Activated T-cell treated with anti-CD3 and anti-CD28 coated beads, Interleukin-2, amount 50 U/mL, for 24 hours (primary cell): ENCODE results near the gene MZB1.
"Not testable (repeated sequence)": the region's sequence is repeated elsewhere in the genome, so short reads cannot be mapped to it uniquely, and the experiment has no call there.

ENCODE experiments used
- DNase-seq: peaks from one replicate; pipeline ENCODE4 v3.0.0-alpha.2; 2020
- H3K27ac Mint-ChIP-seq: 2 replicates; pipeline ENCODE4 v1.8.0; 2020; ENCODE audit warnings: mild to moderate bottlenecking, mixed read lengths
- H3K27me3 Mint-ChIP-seq: 2 replicates; pipeline ENCODE4 v1.8.0; 2020; ENCODE audit warnings: mixed read lengths
- H3K36me3 Mint-ChIP-seq: 2 replicates; pipeline ENCODE4 v1.8.0; 2020; ENCODE audit warnings: low read depth, mixed read lengths
- H3K4me1 Mint-ChIP-seq: 2 replicates; pipeline ENCODE4 v1.8.0; 2020; ENCODE audit warnings: low read depth, mixed read lengths
- H3K4me3 Mint-ChIP-seq: 2 replicates; pipeline ENCODE4 v1.8.0; 2020; ENCODE audit warnings: mild to moderate bottlenecking, moderate library complexity, mixed read lengths
- H3K9me3 Mint-ChIP-seq: 2 replicates; pipeline ENCODE4 v1.8.0; 2020; ENCODE audit warnings: mixed read lengths

MZB1 gene

DNA sequence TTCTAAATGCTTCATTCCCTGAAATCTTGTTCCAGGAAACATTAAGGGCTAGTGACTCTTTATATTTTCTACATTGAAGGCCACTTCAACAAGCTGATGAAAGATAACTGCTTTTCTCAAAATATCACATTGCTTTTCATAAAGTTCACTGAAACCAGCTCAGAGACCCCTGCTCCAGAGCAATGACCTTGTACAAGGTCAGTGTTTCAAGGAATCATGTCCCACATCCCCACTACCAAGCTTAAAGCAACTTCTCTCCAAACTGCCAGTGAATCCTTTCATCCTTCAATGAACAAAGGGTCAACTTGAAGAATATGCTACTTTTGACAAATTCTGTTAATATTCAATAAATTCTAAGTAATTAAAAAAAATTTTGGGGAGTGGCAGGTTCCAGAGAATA lies 26.2 kb upstream of the MZB1 start:
- peaks cover 85% of the 10 kb centered on the region for H3K36me3 Mint-ChIP-seq

DNA sequence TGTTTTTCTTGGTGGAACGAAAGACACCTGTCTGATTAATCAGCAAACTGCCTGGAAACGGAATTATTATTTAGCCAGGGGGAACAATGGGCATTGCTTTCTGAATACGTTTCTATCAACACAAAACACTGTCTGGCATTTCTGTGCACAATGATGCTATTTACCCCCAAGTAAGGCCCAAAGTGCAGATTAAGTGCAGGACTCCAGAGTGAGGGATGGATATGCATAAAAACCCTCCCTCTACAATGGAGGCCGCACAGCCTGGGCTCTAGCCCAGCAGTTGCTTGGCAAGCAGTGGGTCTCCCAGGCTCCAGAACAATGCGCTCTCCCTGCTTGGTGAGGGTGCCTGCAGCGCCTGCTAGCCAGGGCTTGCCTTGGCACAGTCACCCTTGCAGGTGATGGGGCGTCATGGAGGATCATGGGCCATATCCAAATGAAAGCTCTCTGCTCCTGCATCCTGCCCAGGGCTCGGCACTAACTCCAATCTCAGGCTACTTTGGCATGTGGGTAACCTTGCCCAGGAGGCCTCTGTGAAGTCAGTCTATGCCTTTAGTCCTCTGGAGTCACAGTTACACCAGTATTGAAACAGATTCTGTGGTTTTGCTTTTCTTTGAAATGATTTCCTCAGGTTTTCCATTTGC lies 25.6 kb upstream of the MZB1 start:
- DNase-seq: peak; percentile 62
- Mint-ChIP-seq H3K4me3 (peak overlapping the region; percentile 56), H3K9me3 (no peaks in the 10 kb centered on the region), H3K27me3 (no peaks in the 10 kb centered on the region), H3K27ac (peak overlapping the region; percentile 99), H3K36me3 (peaks cover 79% of the 10 kb centered on the region), H3K4me1 (peaks cover 56% of the 10 kb centered on the region)

More for the DNA sequence above, 26.2 kb upstream of the MZB1 start:
- no peak for DNase-seq
- Mint-ChIP-seq H3K4me3 (peak overlapping the region; percentile 56), H3K27ac (peak overlapping the region; percentile 99), H3K27me3 (no peaks in the 10 kb centered on the region), H3K9me3 (no peaks in the 10 kb centered on the region), H3K4me1 (peaks cover 56% of the 10 kb centered on the region)

DNA sequence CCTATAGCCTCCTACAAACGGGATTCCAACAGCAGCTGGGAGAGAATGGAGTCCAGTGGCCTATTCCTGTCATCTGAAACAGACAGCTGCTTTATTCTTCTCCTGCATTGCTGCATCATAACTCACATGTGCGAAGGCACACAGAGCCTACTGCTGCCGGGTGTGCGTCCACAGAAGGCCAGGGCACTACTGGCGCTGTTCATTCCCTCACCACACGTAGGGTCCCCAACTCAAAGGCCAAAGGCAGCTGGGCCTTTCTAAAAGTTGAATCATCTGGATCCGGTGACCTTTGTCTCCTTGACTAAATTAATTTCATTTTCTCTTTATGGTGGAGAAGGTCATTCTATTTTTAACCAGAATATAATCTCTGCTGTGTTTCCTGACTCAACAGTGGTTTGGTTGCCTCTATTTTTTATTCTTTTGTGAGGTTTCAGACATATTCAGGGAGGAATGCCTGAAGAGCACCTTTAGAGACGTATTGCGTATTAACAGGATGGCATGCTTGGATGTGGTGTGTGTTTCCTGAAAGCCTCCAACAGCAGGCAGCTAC lies 24.9 kb upstream of the MZB1 start:
- DNase-seq: no peak
- H3K4me3 Mint-ChIP-seq: peak overlapping the region; percentile 56

DNA sequence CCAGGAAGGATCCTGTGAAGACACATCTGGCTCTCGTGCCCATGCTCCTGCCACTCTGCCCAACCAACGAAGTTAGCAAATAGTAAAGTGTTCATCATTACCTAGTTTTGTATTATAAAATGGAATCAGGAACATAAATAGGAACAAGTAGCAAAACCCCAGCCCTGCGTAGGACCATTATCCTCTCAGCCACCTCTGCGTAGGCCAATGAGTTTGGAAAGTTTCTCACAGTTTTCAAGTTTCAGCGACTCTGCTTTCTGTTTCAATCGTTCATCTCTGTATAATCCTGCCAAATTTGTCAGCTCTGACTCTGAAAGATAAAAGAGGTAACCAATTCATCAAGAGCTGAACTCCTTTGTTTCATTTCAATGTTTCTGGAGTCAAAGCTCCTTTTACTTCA lies 24.2 kb upstream of the MZB1 start:
- DNase-seq: no peak
- Mint-ChIP-seq H3K4me3 (peak overlapping the region; percentile 56), H3K27ac (peak overlapping the region; percentile 99), H3K9me3 (no peaks in the 10 kb centered on the region), H3K36me3 (peaks cover 66% of the 10 kb centered on the region), H3K27me3 (no peaks in the 10 kb centered on the region), H3K4me1 (peaks cover 56% of the 10 kb centered on the region)

More for the DNA sequence above, 24.9 kb upstream of the MZB1 start:
- H3K27ac Mint-ChIP-seq: peak overlapping the region; percentile 99
- H3K9me3 Mint-ChIP-seq: no peaks in the 10 kb centered on the region
- H3K36me3 Mint-ChIP-seq: peaks cover 73% of the 10 kb centered on the region
- H3K4me1 Mint-ChIP-seq: peaks cover 56% of the 10 kb centered on the region
- no peaks in the 10 kb centered on the region for H3K27me3 Mint-ChIP-seq

DNA sequence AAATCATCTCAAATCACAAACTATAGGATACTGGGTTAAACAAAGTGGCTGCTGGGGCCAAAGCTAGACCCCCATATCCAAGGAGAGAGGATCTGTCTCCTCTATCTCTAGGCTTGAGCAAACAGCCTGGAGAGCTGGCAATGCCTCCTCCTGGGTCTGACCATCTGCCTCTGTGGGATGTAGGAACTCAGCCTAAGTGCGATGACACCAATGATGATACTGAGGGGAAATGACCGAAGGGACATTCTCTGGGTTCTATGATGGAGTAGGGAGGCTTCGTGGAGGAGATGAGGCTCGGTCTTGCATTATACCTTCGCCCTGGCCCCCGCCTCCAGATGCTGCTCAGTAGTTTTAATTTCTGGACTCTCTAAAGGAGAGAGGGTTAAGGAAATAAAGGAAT lies 23.4 kb upstream of the MZB1 start:
- H3K27ac Mint-ChIP-seq: peak overlapping the region; percentile 99
- peaks cover 58% of the 10 kb centered on the region for H3K36me3 Mint-ChIP-seq
- H3K27me3 Mint-ChIP-seq: no peaks in the 10 kb centered on the region
- H3K4me1 Mint-ChIP-seq: peaks cover 53% of the 10 kb centered on the region
- H3K9me3 Mint-ChIP-seq: no peaks in the 10 kb centered on the region
- DNase-seq: no peak
- no peak overlapping the region for H3K4me3 Mint-ChIP-seq

DNA sequence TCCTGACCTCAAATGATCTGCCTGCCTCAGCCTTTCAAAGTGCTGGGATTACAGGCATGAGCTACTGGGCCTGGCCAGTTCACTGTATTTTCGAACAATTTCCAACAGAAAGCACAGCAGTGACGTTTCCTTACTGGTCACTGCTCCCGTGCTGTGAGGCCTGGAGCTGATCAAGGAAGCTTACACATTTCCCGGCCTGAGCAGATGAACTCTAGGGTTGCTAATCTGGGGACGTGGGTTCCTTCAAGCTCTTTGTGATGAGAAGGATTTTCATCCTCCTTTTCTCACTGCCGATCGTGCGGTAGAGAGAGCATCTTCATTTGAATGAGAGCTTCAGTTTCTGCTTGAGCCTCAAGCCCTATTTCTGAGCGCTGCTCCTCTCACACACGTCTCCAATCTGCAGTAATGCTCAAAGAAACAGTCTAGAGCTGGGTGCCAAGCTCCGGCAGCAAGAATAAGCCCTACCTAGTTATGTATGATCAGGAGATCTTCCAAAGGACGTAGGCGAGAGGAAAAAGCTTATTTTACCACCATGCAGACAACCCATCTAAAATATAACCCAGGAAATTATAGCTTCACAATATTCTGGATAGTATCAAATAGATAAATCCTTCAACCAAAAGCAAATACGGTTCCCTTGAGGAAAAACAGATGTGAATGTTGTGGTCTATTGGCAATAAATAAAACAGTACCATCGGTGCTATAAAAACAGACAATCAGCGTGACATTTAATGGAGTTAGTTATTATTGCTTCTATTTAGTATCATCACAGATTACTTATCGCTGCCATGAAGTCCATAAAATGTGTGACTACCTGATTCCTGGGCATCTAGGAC lies 21.5 kb upstream of the MZB1 start:
- no peak for DNase-seq
- no peaks in the 10 kb centered on the region for H3K27me3 Mint-ChIP-seq
- no peaks in the 10 kb centered on the region for H3K9me3 Mint-ChIP-seq
- no peak overlapping the region for H3K4me3 Mint-ChIP-seq
- H3K4me1 Mint-ChIP-seq: peaks cover 45% of the 10 kb centered on the region
- peaks cover 39% of the 10 kb centered on the region for H3K36me3 Mint-ChIP-seq
- no peak overlapping the region for H3K27ac Mint-ChIP-seq

DNA sequence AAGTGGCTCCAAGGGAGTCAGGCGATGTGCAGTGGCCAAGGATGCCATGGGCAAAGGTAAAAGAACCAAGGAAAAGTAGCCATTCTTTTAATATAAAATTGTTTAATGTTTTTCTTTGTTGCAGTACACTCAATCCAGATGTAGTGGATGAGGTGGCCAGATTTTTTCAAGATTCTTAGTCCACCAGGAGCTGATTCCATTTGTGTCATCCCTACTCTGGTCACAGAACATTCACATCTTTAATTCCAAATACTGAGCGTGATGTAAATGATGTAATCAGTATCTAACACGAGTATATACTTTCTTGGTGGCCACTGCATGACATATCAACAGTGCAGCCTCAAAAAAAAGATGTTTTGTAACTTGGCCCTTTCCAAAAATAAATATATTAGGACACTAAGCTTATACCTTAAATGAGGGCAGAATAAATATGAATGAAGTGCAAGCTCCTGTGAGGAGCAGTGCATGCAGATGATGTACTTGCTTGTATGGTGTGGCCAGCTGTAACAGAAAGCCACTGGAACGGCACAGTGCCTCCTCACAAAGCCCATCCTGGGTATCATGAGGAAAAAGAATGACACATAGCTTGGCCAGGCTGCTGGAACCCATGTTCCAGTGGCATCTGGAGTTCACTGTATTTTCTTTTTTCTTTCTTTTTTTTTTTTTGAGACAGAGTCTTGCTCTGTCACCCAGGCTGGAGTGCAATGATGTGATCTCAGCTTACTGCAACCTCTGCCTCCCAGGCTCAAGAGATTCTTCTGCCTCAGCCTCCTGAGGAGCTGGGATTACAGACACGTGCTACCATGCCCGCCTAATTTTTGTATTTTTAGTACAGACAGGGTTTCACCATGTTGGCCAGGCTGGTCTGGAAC lies 20.6 kb upstream of the MZB1 start:
- Mint-ChIP-seq H3K27ac (no peak overlapping the region), H3K9me3 (no peaks in the 10 kb centered on the region), H3K4me1 (peaks cover 36% of the 10 kb centered on the region), H3K4me3 (no peak overlapping the region), H3K27me3 (no peaks in the 10 kb centered on the region), H3K36me3 (peaks cover 33% of the 10 kb centered on the region)
- DNase-seq: no peak

DNA sequence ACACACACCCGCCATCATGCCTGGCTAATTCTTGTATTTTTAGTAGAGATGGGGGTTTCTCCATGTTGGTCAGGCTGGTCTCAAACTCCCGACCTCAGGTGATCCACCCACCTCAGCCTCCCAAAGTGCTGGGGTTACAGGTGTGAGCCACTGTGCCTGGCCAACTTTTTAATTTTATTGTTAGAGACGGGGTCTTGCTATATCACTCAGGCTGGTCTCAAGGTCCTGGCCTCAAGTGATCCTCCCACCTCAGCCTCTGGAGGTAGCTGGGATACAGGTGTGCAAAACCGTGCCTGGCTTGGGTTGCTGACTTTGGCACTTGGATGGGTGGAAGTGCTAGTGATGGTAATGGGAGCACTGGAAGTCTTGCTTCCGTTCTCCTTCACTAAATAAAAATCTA lies 19.4 kb upstream of the MZB1 start:
- not testable (repeated sequence) for H3K9me3 Mint-ChIP-seq, H3K4me3 Mint-ChIP-seq, H3K27me3 Mint-ChIP-seq, H3K27ac Mint-ChIP-seq, DNase-seq
- peaks cover 32% of the 10 kb centered on the region for H3K4me1 Mint-ChIP-seq
- peaks cover 24% of the 10 kb centered on the region for H3K36me3 Mint-ChIP-seq

DNA sequence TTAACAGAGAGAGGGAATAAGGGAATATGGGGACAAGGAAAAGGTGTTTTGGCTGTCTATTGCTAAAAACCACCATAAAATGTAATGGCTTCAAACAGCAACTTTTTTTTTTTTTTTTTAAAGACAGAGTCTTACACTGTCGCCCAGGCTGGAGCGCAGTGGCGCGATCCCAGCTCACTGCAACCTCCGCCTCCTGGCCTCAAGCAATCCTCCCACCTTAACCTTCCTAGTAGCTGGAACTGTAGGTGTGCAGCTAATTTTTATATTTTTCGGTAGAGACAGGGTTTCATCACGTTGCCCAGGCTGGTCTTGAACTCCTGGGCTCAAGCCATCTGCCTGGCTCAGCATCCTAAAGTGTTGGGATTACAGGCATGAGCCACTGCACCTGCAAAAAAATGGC lies 18.5 kb upstream of the MZB1 start:
- no peak for DNase-seq
- no peaks in the 10 kb centered on the region for H3K27me3 Mint-ChIP-seq
- H3K4me1 Mint-ChIP-seq: peaks cover 29% of the 10 kb centered on the region
- H3K27ac Mint-ChIP-seq: no peak overlapping the region
- H3K4me3 Mint-ChIP-seq: no peak overlapping the region
- H3K9me3 Mint-ChIP-seq: no peaks in the 10 kb centered on the region
- H3K36me3 Mint-ChIP-seq: peaks cover 20% of the 10 kb centered on the region

DNA sequence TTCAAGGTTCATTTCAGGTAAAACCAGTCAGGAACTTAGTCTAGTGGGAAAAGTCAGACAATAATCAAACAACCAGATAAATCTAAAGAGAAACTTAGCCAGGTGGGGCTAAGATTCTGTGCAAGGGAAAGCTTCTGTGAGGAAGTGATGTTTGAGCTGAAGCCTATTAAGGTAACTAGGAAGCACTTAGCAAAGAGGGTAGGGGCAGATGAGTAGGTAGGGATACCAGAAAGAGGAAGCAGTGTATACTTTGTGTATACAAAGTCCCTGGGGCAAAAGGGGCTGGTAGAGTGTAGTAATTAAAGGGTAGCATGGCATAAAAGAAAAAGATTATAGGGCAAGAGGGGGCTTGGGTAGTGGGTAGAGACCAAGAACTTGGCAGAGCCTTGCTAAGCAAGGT lies 17.8 kb upstream of the MZB1 start:
- DNase-seq: no peak
- Mint-ChIP-seq H3K27ac (no peak overlapping the region), H3K36me3 (peaks cover 13% of the 10 kb centered on the region), H3K9me3 (no peaks in the 10 kb centered on the region), H3K4me3 (no peak overlapping the region), H3K27me3 (no peaks in the 10 kb centered on the region), H3K4me1 (peaks cover 29% of the 10 kb centered on the region)

DNA sequence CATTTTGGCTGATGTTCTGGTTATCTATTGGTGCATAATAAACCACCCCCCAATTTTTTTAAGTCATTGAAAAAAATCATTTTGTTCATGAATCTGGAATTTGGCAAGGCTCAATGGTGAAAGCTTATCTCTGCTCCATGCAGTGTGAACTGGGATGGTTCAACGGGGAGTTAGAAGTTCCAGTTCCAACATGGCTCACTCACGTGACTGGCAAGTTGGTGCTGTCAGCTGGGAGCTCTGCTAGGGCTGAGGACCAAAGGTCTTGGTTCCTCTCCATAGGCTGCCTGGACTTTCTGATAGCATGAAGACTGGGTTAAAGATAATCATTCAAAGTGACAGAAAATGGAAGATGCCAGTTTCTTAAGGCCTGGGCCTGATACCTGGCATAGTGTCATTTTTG lies 17.2 kb upstream of the MZB1 start:
- Mint-ChIP-seq H3K4me3 (no peak overlapping the region), H3K27me3 (no peaks in the 10 kb centered on the region), H3K4me1 (peaks cover 30% of the 10 kb centered on the region), H3K9me3 (no peaks in the 10 kb centered on the region), H3K36me3 (peaks cover 9% of the 10 kb centered on the region), H3K27ac (no peak overlapping the region)
- DNase-seq: no peak

DNA sequence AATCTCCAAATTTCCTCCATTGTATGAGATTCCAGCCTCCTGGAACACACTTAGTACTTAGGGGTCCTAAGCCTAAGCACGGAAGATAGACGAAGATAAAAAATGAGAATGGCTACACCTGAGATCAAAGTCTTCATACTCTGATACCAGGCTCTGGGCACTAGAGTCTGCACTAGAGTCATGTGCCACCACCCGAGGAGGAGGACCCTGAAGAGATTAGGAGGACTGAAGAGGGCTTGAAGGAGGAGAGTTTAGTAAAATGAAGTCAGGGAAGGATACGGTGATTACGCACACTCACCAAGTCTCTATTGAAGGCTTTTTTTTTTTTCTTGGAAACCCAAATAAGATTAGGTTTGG lies 14.7 kb upstream of the MZB1 start:
- DNase-seq: no peak
- peaks cover 36% of the 10 kb centered on the region for H3K4me1 Mint-ChIP-seq
- H3K36me3 Mint-ChIP-seq: peaks cover 10% of the 10 kb centered on the region
- peak overlapping the region; percentile 85 for H3K4me3 Mint-ChIP-seq
- peak overlapping the region; percentile 99 for H3K27ac Mint-ChIP-seq
- H3K9me3 Mint-ChIP-seq: no peaks in the 10 kb centered on the region
- no peaks in the 10 kb centered on the region for H3K27me3 Mint-ChIP-seq

DNA sequence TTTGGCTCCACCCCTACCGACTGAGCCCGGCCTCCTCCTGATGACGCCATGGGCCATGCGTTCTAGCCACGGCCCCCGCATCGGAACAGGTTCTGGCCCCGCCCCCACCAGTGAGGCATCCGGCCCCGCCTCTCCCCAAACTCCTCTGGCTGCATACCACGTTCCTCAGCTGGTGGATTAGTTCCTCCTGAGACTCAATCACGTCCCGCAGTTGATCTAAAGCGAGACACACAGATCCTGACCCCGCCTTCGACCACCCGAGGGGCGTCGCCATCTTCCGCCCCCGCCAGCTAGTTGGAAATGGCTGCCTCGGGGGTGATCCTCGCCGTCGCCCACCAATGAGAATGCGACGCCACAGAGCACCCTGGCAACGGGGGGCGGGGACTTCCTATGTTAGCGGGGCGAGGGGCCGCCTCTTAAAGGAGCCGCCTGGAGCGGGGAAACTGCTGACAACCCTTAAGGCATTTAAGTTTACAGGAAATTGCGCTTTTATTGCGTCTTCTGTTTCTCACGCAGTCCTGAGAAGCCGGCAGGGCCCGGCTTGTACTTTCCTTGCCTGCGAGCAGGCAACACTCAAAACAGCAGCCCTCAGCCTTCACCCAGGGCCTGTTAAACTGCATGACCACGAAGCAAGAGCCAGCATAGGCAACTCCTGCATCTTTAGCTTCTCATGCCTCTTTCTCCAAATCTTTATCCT lies 14.2 kb upstream of the MZB1 start, which contains the start of gene SPATA24:
Gene SPATA24, minus strand, starts transcription at position 303 of the 697 bp plus-strand sequence. Its CDS starts 29 bp downstream, at position 274.
- peak; percentile 98 for DNase-seq
- peaks cover 14% of the 10 kb centered on the region for H3K36me3 Mint-ChIP-seq
- peaks cover 40% of the 10 kb centered on the region for H3K4me1 Mint-ChIP-seq
- H3K9me3 Mint-ChIP-seq: no peaks in the 10 kb centered on the region
- no peaks in the 10 kb centered on the region for H3K27me3 Mint-ChIP-seq
- H3K27ac Mint-ChIP-seq: peak within 1 kb of the TSS; percentile 99
- peak within 1 kb of the TSS; percentile 85 for H3K4me3 Mint-ChIP-seq

DNA sequence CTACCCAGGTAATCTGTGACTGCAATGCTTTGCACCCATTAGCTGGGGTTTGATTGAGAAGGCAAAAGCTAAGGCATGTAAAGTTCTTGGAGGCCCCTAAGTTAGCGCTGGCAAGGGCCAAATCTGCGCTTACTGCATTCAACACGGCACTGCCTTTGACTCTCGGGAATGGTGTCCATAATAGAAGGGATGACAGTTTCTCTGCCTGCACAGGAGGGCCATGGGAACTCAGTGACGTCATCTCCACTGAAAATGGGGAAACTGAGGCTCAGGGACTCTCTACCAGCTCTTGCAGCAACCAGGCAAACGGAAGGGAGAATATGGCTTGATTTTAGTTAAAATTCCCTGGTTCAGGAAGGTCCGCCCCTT lies 13.7 kb upstream of the MZB1 start:
- peaks cover 40% of the 10 kb centered on the region for H3K4me1 Mint-ChIP-seq
- no peaks in the 10 kb centered on the region for H3K27me3 Mint-ChIP-seq
- H3K4me3 Mint-ChIP-seq: peak overlapping the region; percentile 85
- peak overlapping the region; percentile 99 for H3K27ac Mint-ChIP-seq
- peaks cover 14% of the 10 kb centered on the region for H3K36me3 Mint-ChIP-seq
- DNase-seq: no peak
- H3K9me3 Mint-ChIP-seq: no peaks in the 10 kb centered on the region
